T-helper 17 cell (primary cell): ENCODE results near the gene SIAH1. TPM values are rescaled to one million over a fixed set of nuclear protein-coding genes. Genes with fewer than 3 reads are reported as not detected.
A peak's percentile ranks its signal among the peaks of the same experiment; 100 is the strongest.
"Not testable (repeated sequence)": the region's sequence is repeated elsewhere in the genome, so short reads cannot be mapped to it uniquely, and the experiment has no call there.

Experiments
- ATAC-seq: fragments of 150-1000 bp; cut with Tn5 transposase; 2 replicates; pipeline ENCODE4 v1.10.0; 2021; ENCODE audit warnings: mild to moderate bottlenecking, moderate library complexity
- DNase-seq, 3 donors: peaks; one replicate each; pipeline versions ENCODE4 v3.0.0 to v3.0.0-alpha.2; 2020 to 2021
- H3K9me3 ChIP-seq: one replicate; pipeline ENCODE4 v1.7.0; 2013; ENCODE audit warnings: low read length, mild to moderate bottlenecking; ENCODE audit not compliant: control insufficient read depth, poor library complexity, severe bottlenecking
- H3K27ac Mint-ChIP-seq: one replicate; pipeline ENCODE4 v1.8.0; 2022; ENCODE audit warnings: mild to moderate bottlenecking, moderate library complexity, mixed read lengths
- H3K27me3 Mint-ChIP-seq: one replicate; pipeline ENCODE4 v1.8.0; 2022; ENCODE audit warnings: mixed read lengths
- H3K36me3 Mint-ChIP-seq: one replicate; pipeline ENCODE4 v1.8.0; 2022; ENCODE audit warnings: low read depth, mixed read lengths
- H3K4me1 Mint-ChIP-seq: one replicate; pipeline ENCODE4 v1.8.0; 2022; ENCODE audit warnings: mild to moderate bottlenecking, mixed read lengths
- H3K4me3 Mint-ChIP-seq: one replicate; pipeline ENCODE4 v1.8.0; 2022; ENCODE audit warnings: mild to moderate bottlenecking, moderate library complexity, mixed read lengths
- total RNA-seq, 4 donors: library from RNA in 2 of 4; stranded (reverse) in 2 of 4; gene quantifications; one replicate each; pipeline ENCODE4 v1.2.3 and lab custom pipeline; 2022 to 2026

SIAH1 gene, protein sequence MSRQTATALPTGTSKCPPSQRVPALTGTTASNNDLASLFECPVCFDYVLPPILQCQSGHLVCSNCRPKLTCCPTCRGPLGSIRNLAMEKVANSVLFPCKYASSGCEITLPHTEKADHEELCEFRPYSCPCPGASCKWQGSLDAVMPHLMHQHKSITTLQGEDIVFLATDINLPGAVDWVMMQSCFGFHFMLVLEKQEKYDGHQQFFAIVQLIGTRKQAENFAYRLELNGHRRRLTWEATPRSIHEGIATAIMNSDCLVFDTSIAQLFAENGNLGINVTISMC
- total RNA-seq (10 to 100 TPM; 36.4 to 41.2 TPM), total RNA-seq (lab: John Stamatoyannopoulos, UW) (25.5 to 26.4 reads per million in 2 donors)

DNA sequence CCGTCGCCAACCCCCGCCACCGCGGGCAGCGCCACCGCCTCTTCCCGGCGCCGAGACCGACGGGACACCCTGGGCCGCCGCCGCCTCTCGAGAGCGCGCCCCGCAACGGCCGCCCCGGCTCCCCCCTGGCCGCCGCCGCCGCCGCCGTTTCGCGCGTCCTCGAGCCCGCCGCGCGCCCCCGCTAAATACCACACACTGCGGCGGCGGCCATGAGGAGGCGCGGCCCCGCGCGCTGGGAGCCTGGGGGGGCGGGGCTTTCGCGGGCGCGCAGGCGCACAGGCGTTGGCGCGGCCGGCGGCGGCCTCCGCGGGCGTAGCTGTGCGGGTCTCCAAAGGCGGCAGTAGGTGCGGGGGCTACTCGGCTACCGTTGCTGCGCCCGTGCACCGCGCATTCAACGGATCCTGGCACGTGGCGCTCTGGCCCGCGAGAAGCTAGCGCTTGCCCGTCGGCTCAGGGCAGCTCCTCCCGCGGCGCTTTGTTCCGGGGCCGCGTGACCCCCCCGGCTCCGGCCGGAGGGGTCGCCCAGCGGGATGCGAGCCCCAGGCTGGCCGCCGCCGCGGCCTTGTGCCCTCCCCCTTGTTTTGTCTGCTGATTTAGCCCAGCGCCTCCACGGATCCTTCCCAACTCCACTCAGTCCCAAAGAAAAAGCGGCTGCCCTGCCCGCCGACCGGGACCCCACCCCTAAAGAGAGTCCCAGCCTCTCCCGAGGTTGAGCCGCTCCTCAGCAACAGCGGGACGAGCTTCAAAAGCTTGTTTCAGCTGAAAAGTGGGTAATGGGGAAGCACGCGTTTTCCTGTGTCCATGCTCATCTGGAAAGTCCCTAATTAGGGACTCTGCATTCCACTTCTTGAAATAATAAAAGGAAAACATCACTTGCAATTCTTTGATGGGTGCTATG is at the start of gene SIAH1:
Gene SIAH1, minus strand, starts transcription at position 161 of the 898 bp plus-strand sequence. CDS start 22,985 bp downstream, outside the sequence.
- H3K27me3 Mint-ChIP-seq: no peaks in the 10 kb centered on the region

DNA sequence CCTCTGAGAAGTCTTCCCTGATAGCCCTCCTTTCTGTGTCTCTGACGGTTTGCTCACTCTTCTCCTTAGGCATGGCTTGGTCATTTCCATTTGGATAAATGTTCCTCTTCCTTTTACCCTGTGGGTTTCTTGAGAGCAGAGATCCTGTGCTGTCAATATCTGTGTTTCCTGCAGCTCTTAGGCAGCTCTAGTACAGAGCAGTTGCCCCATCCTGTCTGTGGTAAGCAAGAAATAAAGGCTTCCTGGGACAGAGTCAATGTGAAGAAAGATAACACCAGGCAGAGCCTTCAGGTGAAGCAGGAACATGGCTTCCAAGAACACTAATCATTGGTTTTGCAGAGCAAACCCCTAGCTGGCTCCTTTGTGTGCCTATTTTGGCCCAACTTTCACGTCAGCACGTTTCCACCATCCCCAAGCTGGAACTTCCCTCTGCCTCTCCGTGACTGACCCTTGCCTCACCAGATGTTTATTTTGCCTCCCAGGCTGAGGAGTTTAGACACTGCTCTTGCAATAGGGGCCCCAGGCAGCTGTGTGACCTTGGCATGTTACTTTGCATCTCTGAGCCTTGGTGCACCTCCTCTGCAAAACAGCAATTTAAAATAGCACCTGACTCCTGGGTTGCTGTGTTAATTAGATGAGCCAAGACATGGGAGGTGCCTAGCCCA is 49.6 kb upstream of the SIAH1 start:
- H3K36me3 Mint-ChIP-seq: no peaks in the 10 kb centered on the region
- ATAC-seq: no peak
- DNase-seq: no peak
- H3K4me3 Mint-ChIP-seq: no peak overlapping the region
- peak overlapping the region; percentile 14 for H3K27ac Mint-ChIP-seq
- H3K9me3 ChIP-seq: no peaks in the 10 kb centered on the region
- H3K27me3 Mint-ChIP-seq: peaks cover 6% of the 10 kb centered on the region
- H3K4me1 Mint-ChIP-seq: peaks cover 11% of the 10 kb centered on the region

More for the DNA sequence above, at the start of gene SIAH1:
- Mint-ChIP-seq H3K4me1 (peaks cover 28% of the 10 kb centered on the region), H3K36me3 (no peaks in the 10 kb centered on the region), H3K4me3 (peak within 1 kb of the TSS; percentile 95), H3K27ac (peak within 1 kb of the TSS; percentile 94)
- ATAC-seq (peak; percentile 86), DNase-seq (peak; percentile 88 to 94 (median 88))
- H3K9me3 ChIP-seq: no peaks in the 10 kb centered on the region

DNA sequence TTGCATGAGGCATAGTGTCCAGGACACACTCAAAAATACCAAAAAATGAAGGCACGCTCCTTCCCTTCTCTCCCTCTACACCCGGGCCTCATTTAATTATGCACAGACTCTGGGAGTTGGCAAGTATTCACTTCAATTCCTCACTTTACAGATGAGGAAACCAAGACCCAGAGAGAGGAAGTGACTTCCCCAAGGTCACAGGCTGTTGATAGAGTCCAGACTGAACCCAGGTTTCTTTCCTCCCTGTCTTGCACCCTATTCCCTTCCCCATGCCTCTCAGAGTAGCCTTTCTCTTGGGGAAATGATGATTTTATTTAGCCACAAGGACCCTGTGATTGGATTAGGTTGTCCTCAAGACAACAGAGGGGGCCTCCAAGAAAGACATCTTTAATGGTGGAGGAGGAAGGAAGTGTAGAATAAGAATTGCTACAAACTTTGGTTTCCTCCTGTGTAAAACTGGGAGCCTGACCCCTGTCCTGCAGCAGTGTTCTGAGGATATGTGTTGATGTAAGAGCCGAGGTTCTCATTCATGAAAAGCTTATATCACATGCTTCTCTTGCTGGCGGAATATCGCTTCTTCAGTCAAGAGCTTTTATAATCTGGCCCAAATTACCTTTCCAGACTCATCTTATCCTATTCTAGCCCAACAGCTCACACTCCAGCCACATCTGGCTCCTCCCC is 48.8 kb upstream of the SIAH1 start:
- no peaks in the 10 kb centered on the region for H3K9me3 ChIP-seq
- H3K36me3 Mint-ChIP-seq: no peaks in the 10 kb centered on the region
- DNase-seq (no peak), ATAC-seq (no peak)
- peaks cover 11% of the 10 kb centered on the region for H3K4me1 Mint-ChIP-seq
- peaks cover 6% of the 10 kb centered on the region for H3K27me3 Mint-ChIP-seq
- peak overlapping the region; percentile 14 for H3K27ac Mint-ChIP-seq
- H3K4me3 Mint-ChIP-seq: no peak overlapping the region

DNA sequence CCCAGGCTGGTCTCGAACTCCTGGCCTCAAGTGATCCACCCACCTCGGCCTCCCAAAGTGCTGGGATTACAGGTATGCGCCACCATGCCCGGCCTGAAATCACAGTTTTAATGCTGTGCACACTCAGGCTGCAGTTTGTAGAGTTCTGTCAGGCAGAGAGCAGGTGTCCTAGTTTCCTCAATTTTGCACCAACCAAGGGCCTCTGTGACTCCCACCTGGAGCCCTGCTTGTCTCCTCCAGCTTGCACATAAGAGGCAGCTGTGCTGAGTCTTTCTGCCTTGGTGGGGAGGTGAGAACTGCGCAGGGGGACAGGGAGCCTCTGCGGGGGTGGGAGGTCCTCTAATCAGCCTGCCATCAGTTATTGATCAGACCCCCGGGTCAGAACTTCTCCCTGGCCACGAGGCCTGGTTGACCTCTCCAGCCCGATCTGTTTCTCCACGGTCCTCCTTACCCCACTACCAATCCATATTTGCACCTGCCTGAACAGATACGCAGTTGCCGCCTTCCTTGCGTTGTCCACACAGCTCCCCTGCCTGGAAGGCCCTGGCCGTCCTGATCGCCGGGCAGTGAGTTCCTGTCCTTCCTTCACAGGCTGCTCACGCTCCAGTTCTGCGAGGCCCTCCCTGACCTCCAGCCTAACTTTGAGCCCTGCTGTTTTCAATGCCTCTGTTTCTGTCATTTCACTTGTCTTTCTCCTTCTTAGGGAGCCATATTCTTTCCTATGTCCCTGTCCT is 48.1 kb upstream of the SIAH1 start:
- Mint-ChIP-seq H3K36me3 (peaks cover 2% of the 10 kb centered on the region), H3K27ac (peak overlapping the region; percentile 14), H3K4me1 (peaks cover 11% of the 10 kb centered on the region), H3K27me3 (peaks cover 6% of the 10 kb centered on the region), H3K4me3 (no peak overlapping the region)
- no peaks in the 10 kb centered on the region for H3K9me3 ChIP-seq
- ATAC-seq: no peak
- DNase-seq: no peak

DNA sequence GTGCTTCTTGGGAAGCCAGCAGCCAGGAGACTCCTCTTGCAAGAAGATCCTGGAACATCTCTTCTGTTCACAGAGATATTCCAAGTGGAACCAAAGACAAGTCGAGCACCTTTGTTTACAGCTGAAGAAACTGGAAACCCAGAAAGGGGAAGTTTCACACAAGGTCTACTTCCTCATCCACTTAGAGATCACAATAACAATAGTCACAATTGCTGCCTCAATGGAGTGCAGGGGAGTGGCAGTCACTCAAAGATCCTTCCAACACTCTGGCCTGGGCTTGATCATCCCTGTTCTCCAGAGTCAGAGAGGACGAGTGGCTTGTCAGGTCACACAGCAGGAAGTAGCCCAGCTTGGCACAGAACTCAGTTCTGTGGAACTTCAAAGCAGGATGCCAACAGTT is 46.9 kb upstream of the SIAH1 start:
- Mint-ChIP-seq H3K27me3 (peaks cover 3% of the 10 kb centered on the region), H3K36me3 (peaks cover 2% of the 10 kb centered on the region), H3K4me3 (no peak overlapping the region), H3K4me1 (peaks cover 11% of the 10 kb centered on the region), H3K27ac (no peak overlapping the region)
- ATAC-seq (peak; percentile 52), DNase-seq (no peak)
- H3K9me3 ChIP-seq: no peaks in the 10 kb centered on the region

DNA sequence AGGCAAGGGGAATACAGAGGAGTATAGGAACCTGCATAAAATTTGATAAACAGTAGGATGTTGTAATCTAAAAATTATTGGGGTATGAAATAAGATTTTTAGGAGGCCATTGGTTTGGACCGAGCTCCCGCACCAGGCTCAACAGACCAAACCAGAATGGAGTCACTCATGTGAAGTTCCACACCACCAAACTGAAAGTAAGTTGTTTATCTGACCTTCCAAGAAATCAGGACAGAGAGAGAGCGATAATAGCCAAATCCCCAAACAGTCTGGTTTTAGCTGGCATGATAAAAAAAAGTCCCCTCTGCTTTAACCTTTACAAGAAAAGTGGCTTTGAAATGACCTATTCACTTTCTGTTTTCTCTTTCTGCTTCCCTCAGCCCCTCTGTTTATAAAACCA is 45.7 kb upstream of the SIAH1 start:
- H3K4me3 Mint-ChIP-seq: no peak overlapping the region
- peaks cover 11% of the 10 kb centered on the region for H3K4me1 Mint-ChIP-seq
- no peaks in the 10 kb centered on the region for H3K9me3 ChIP-seq
- no peak overlapping the region for H3K27ac Mint-ChIP-seq
- H3K36me3 Mint-ChIP-seq: peaks cover 2% of the 10 kb centered on the region
- H3K27me3 Mint-ChIP-seq: no peaks in the 10 kb centered on the region
- no peak for DNase-seq
- no peak for ATAC-seq

DNA sequence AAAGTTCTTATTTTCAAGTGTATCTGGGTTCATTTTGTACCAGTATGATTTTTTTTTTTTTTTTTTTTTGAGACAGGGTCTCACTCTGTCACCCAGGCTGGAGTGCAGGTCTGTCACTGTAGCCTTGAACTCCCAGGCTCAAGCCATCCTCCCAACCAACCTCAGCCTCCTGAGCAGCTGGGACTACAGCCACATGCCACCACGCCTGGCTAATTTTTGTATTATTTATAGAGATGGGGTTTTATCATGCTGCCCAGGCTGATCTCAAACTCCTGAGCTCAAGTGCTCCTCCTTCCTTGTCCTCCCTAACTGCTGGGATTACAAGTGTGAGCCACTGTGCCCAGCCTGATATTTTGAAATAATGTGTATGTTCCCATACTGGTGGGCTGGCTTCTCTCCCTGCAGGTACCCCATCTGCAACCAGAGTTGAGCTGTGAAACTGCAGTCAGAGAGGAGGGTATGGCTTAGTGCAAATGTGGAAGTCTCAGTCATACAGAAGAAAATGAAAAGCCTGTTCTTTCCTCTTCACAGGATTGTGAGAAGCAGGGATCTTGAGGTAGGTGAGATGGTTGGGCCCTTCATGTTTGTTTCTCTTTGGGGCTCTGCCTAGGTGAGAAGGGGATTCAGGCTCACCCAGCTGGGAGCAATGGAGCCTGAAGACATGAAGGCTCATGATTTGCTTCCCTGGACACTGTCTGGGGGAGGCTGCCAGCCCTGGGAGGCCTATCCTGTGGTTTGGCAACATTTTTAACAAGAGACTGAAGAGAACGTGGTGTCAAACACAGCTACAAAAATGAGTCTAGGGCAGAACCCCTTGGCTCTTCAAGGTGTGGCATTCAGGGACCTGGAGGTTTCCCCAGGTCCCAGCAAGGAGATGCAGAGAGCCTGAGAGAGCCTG is 41.3 kb upstream of the SIAH1 start:
- ATAC-seq (no peak), DNase-seq (no peak)
- H3K4me1 Mint-ChIP-seq: no peaks in the 10 kb centered on the region
- peaks cover 2% of the 10 kb centered on the region for H3K36me3 Mint-ChIP-seq
- no peak overlapping the region for H3K4me3 Mint-ChIP-seq
- H3K27ac Mint-ChIP-seq: no peak overlapping the region
- H3K27me3 Mint-ChIP-seq: no peaks in the 10 kb centered on the region
- H3K9me3 ChIP-seq: no peaks in the 10 kb centered on the region

DNA sequence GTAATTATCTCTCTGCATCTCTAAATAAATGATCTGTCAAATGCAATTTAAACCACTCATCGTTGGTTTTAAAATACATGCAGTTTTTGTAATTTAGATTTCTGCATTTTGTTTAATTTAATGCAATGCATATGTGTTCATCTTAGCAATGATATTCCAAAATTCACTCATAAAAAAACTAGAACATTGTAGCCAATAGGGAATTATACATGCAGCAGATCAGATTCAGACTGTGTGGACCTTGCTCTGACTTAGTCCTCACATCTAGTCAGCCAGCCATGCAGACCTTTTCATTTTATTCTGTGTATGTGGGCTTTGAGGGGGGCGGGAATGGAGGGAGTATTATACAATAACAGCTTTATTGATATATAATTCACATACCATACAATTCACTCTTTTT is 37.3 kb upstream of the SIAH1 start:
- Mint-ChIP-seq H3K36me3 (no peaks in the 10 kb centered on the region), H3K27me3 (no peaks in the 10 kb centered on the region), H3K4me3 (no peak overlapping the region), H3K4me1 (no peaks in the 10 kb centered on the region), H3K27ac (no peak overlapping the region)
- DNase-seq: no peak
- ATAC-seq: no peak
- H3K9me3 ChIP-seq: no peaks in the 10 kb centered on the region

DNA sequence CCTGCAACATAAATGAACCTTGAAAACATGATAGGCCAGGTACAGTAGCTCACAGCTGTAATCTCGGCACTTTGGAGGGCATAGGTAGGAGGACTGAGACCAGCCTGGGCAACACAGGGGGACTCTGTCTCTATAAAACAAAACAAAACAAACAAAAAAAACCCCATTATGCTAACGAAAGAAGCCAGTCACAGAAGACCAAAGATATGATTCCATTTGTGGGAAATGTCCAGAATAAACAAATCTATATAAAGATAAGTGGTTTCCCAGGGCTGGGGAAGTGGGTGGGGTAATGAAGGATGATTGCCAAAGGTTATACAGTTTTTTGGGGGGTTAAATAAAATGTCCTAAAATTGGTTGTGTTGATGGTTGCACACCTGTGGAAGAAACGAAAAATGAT is 36.5 kb upstream of the SIAH1 start:
- Mint-ChIP-seq H3K27ac (no peak overlapping the region), H3K27me3 (no peaks in the 10 kb centered on the region), H3K4me1 (no peaks in the 10 kb centered on the region), H3K36me3 (no peaks in the 10 kb centered on the region), H3K4me3 (no peak overlapping the region)
- ATAC-seq (no peak), DNase-seq (no peak)
- no peaks in the 10 kb centered on the region for H3K9me3 ChIP-seq

DNA sequence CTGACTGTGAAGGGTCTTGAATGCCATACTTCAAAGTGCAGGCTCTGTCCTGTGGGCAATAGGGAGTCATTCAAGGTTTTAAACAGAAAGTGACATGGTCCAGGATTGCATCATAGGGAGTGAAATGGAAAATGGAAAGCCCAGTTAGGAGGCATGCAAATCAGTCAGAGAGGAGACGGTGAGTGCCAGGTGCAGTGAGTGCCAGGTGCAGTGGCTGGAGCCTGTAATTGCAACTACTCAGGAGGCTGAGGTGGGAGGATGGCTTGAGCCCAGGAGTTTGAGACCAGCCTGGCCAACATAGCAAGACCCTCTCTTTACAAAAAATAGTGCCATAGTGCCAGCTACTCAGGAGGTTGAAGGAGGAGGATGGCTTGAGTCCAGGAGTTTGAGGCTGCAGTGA is 35.2 kb upstream of the SIAH1 start:
- no peaks in the 10 kb centered on the region for H3K4me1 Mint-ChIP-seq
- DNase-seq (no peak), ATAC-seq (no peak)
- H3K36me3 Mint-ChIP-seq: no peaks in the 10 kb centered on the region
- H3K9me3 ChIP-seq: no peaks in the 10 kb centered on the region
- no peak overlapping the region for H3K27ac Mint-ChIP-seq
- no peaks in the 10 kb centered on the region for H3K27me3 Mint-ChIP-seq
- no peak overlapping the region for H3K4me3 Mint-ChIP-seq

DNA sequence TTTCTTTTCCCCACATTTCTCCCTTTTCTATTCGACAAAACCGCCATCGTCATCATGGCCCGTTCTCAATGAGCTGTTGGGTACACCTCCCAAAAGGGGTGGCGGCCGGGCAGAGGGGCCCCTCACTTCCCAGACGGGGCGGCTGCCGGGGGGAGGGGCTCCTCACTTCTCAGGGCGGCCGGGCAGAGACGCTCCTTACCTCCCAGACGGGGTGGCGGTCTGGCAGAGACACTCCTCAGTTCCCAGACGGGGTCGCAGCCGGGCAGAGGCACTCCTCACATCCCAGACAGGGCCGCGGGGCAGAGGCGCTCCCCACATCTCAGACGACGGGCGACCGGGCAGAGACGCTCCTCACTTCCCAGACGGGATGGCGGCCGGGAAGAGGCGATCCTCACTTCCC is 31.4 kb upstream of the SIAH1 start:
- not testable (repeated sequence) for H3K36me3 Mint-ChIP-seq, H3K27ac Mint-ChIP-seq, H3K4me3 Mint-ChIP-seq, ATAC-seq, H3K4me1 Mint-ChIP-seq, H3K9me3 ChIP-seq, DNase-seq, H3K27me3 Mint-ChIP-seq

DNA sequence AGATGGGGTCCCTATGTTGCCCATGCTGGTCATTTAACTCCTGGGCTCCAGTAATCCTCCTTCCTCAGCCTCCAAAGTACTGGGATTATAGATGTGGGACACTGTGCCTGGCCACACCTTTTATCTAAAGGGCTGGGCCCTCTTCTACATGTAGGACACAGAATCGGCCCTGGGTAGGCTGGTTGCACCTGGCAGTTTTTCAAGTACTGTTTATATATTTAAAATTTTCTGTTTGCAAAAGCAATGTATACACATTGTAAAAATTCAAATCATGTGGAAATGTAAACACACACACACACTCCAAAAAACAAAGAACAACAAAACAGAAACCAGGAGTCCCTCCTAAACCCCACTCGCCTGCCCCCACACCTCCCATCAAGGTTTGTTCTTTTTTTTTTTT is 28.1 kb upstream of the SIAH1 start:
- Mint-ChIP-seq H3K4me1 (no peaks in the 10 kb centered on the region), H3K27ac (no peak overlapping the region)

More for the DNA sequence above, 28.1 kb upstream of the SIAH1 start:
- no peaks in the 10 kb centered on the region for H3K9me3 ChIP-seq
- no peak overlapping the region for H3K4me3 Mint-ChIP-seq
- peaks cover 2% of the 10 kb centered on the region for H3K36me3 Mint-ChIP-seq
- no peak for DNase-seq
- ATAC-seq: no peak
- peaks cover 8% of the 10 kb centered on the region for H3K27me3 Mint-ChIP-seq
